Measurements from ENCODE around the gene ZNF296. TPM values are rescaled to one million over a fixed set of nuclear protein-coding genes. Genes with fewer than 3 reads are reported as not detected.

Gene ZNF296
- total and polyA plus RNA-seq, 2 experiments from 2014 or later: 13.4 to 16.5 TPM

DNA sequence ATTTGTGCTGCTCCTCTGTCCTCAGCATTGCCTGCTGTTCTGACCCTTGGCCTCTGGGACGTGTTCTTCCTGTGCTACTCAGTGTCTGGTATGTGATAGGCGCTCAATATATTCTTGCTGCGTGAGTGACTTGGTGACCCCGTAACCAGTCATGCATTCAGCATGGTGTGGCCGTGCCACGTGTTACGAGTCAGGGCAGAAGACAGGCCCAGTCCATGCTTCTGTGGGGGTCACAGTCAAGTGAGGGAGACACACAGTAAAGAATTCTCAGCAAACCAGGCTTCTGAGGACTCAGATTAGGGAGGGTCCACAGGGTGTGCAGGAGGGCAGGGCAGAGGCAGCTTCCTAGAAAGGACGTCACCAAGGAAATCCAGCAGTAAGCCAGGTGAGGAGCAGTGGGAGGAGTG lies 24.6 kb upstream of the ZNF296 start (continued):
- TF ChIP-seq ZNF114 (CRISPR knock-in tag; IDR thresholded peaks at IDR 0.05): no peak
- TF ChIP-seq, protein P1, sequence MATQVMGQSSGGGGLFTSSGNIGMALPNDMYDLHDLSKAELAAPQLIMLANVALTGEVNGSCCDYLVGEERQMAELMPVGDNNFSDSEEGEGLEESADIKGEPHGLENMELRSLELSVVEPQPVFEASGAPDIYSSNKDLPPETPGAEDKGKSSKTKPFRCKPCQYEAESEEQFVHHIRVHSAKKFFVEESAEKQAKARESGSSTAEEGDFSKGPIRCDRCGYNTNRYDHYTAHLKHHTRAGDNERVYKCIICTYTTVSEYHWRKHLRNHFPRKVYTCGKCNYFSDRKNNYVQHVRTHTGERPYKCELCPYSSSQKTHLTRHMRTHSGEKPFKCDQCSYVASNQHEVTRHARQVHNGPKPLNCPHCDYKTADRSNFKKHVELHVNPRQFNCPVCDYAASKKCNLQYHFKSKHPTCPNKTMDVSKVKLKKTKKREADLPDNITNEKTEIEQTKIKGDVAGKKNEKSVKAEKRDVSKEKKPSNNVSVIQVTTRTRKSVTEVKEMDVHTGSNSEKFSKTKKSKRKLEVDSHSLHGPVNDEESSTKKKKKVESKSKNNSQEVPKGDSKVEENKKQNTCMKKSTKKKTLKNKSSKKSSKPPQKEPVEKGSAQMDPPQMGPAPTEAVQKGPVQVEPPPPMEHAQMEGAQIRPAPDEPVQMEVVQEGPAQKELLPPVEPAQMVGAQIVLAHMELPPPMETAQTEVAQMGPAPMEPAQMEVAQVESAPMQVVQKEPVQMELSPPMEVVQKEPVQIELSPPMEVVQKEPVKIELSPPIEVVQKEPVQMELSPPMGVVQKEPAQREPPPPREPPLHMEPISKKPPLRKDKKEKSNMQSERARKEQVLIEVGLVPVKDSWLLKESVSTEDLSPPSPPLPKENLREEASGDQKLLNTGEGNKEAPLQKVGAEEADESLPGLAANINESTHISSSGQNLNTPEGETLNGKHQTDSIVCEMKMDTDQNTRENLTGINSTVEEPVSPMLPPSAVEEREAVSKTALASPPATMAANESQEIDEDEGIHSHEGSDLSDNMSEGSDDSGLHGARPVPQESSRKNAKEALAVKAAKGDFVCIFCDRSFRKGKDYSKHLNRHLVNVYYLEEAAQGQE (IDR thresholded peaks at IDR 0.05; ENCODE audit: unreplicated experiment): no peak

DNA sequence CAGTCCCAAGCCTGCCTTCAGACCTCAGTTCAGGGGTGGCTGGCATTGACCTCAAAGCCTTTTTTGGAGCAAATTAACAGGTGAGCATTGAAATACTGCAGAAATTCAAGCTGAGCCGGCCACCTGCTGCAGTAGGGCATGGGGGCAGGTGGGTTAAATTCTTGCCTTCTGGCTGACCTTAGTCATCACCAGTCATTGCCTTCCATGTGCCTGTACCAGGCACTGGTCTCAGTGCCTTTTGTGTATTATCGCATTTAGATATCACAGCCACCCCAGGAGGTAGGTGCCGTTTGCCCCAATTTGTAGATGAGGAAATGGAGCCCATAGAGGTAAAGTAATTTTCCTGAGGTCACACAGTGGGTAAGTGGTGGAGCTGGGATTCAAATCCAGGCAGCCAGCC lies 23.9 kb upstream of the ZNF296 start:
- Histone ChIP-seq H3K4me1 (ENCODE audit: insufficient read depth) (peaks cover 17% of the 10 kb centered on the region; the same call in 1 of the 2 replicates), H2AFZ (no peak overlapping the region), H3K36me3 (ENCODE audit: insufficient read depth) (no peaks in the 10 kb centered on the region), H3F3A (replicated peaks; ENCODE audit: low read depth) (no peaks in the 10 kb centered on the region), H3K4me2 (no peak overlapping the region), H3K9me2 (ENCODE audit: insufficient read depth) (no peaks in the 10 kb centered on the region), H4K20me1 (replicated peaks; ENCODE audit: insufficient read depth) (peaks cover 63% of the 10 kb centered on the region), H3K79me2 (replicated peaks; ENCODE audit: insufficient read depth) (peaks cover 100% of the 10 kb centered on the region), H3K27ac (ENCODE audit: low read depth) (no peak overlapping the region), H3K27me3 (ENCODE audit: insufficient read depth) (no peaks in the 10 kb centered on the region), H3K4me3 (no peak overlapping the region)
- peaks cover 80% of the 10 kb centered on the region for H3K4me1 Mint-ChIP-seq
- no peak overlapping the region for H3K4me3 Mint-ChIP-seq
- 0 out of 2 replicates have a peak overlapping the region, but pooled peaks have one; percentile 53 for H3K27ac Mint-ChIP-seq
- TF ChIP-seq, protein P2, sequence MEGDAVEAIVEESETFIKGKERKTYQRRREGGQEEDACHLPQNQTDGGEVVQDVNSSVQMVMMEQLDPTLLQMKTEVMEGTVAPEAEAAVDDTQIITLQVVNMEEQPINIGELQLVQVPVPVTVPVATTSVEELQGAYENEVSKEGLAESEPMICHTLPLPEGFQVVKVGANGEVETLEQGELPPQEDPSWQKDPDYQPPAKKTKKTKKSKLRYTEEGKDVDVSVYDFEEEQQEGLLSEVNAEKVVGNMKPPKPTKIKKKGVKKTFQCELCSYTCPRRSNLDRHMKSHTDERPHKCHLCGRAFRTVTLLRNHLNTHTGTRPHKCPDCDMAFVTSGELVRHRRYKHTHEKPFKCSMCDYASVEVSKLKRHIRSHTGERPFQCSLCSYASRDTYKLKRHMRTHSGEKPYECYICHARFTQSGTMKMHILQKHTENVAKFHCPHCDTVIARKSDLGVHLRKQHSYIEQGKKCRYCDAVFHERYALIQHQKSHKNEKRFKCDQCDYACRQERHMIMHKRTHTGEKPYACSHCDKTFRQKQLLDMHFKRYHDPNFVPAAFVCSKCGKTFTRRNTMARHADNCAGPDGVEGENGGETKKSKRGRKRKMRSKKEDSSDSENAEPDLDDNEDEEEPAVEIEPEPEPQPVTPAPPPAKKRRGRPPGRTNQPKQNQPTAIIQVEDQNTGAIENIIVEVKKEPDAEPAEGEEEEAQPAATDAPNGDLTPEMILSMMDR (conservative IDR thresholded peaks at IDR 0.05; ENCODE audit: low read depth in 2 of 2): no peak
- TF ChIP-seq POLR2AphosphoS5 (IDR thresholded peaks at IDR 0.05; ENCODE audit: low read depth) (no peak), STAT1 (IDR thresholded peaks at IDR 0.05; ENCODE audit: unreplicated experiment) (no peak), NANOG (IDR thresholded peaks at IDR 0.05; ENCODE audit: borderline replicate concordance) (no peak), EZH2phosphoT487 (IDR thresholded peaks at IDR 0.05; ENCODE audit: unreplicated experiment) (no peak), ZNF114 (CRISPR knock-in tag; IDR thresholded peaks at IDR 0.05) (no peak)
- TF ChIP-seq, protein P3, sequence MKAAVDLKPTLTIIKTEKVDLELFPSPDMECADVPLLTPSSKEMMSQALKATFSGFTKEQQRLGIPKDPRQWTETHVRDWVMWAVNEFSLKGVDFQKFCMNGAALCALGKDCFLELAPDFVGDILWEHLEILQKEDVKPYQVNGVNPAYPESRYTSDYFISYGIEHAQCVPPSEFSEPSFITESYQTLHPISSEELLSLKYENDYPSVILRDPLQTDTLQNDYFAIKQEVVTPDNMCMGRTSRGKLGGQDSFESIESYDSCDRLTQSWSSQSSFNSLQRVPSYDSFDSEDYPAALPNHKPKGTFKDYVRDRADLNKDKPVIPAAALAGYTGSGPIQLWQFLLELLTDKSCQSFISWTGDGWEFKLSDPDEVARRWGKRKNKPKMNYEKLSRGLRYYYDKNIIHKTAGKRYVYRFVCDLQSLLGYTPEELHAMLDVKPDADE (IDR thresholded peaks at IDR 0.05): no peak
- peaks cover 4% of the 10 kb centered on the region; the same call in 2 of the 3 replicates for H3K36me3 Mint-ChIP-seq (ENCODE audit: low read depth)
- peaks cover 11% of the 10 kb centered on the region for H3K27me3 Mint-ChIP-seq (ENCODE audit: insufficient read depth, low read depth, poor library complexity)
- DNase-seq (ENCODE audit: low spot score) (no peak), ATAC-seq (no peak)
- no peaks in the 10 kb centered on the region for H3K9me3 Mint-ChIP-seq

Data from GM23338 (cell line).